Stimulated activated CD4-positive, alpha-beta T cell treated with anti-CD3 and anti-CD28 coated beads, Interleukin-2, amount 100 ng/mL, for 24 hours (primary cell): ENCODE data around the gene SPARC.

ENCODE experiments used
- DNase-seq, 2 donors: peaks; one replicate each; pipeline ENCODE4 v3.0.0-alpha.2; 2020

SPARC gene

GRCh38 chr5:151677776-151678545 lies 8.8 kb downstream of the SPARC start:
- no peak for DNase-seq

- DNase-seq, result no peak
These were observed 10.0 kb downstream of the SPARC start for GRCh38 chr5:151676719-151677118.

- DNase-seq, result no peak
These were observed 10.4 kb downstream of the SPARC start for GRCh38 chr5:151676314-151676712.

- DNase-seq, result no peak
These were observed 11.0 kb downstream of the SPARC start for GRCh38 chr5:151675611-151676313.

GRCh38 chr5:151674626-151675610 lies 11.8 kb downstream of the SPARC start:
- no peak for DNase-seq

GRCh38 chr5:151673421-151673820 lies 13.3 kb downstream of the SPARC start:
- no peak for DNase-seq

GRCh38 chr5:151672516-151672915 lies 14.2 kb downstream of the SPARC start:
- DNase-seq, result no peak

GRCh38 chr5:151671950-151672349 lies 14.8 kb downstream of the SPARC start:
- DNase-seq, result no peak

GRCh38 chr5:151670953-151671636 lies 15.6 kb downstream of the SPARC start:
- DNase-seq, result no peak

- DNase-seq, result no peak
These were observed 16.5 kb downstream of the SPARC start for GRCh38 chr5:151670083-151670686.

- no peak for DNase-seq
These were observed 19.6 kb downstream of the SPARC start for GRCh38 chr5:151667083-151667482.

- no peak for DNase-seq
These were observed 21.1 kb downstream of the SPARC start for GRCh38 chr5:151665613-151666012.

- DNase-seq, result no peak
These were observed 21.8 kb downstream of the SPARC start for GRCh38 chr5:151664694-151665585.

GRCh38 chr5:151663617-151664293 lies 23.0 kb downstream of the SPARC start:
- no peak for DNase-seq

GRCh38 chr5:151662805-151663204 lies 23.9 kb downstream of the SPARC start:
- DNase-seq, result no peak

- DNase-seq, result no peak
These were observed 24.6 kb downstream of the SPARC start for GRCh38 chr5:151661968-151662732.

GRCh38 chr5:151660616-151661495 lies 25.9 kb downstream of the SPARC start:
- DNase-seq, result no peak

GRCh38 chr5:151659001-151659754 lies 27.5 kb downstream of the SPARC start:
- DNase-seq, result peak; percentile 87 to 88
